HEK293T (cell line): ENCODE results near the gene FBXL13.

Experiments used
- CTCF ChIA-PET: fragments of 350-600 bp; formaldehyde crosslinking; extraction: SDS; loops from one replicate; lab custom pipeline; 2021; ENCODE audit warnings: antibody characterized with exemption, inconsistent platforms; lab: Yijun Ruan, JAX
- POLR2A ChIA-PET: fragments of 350-600 bp; formaldehyde crosslinking; extraction: SDS; loops from one replicate; lab custom pipeline; 2020; ENCODE audit warnings: antibody characterized with exemption, inconsistent platforms; lab: Yijun Ruan, JAX
- DNase-seq: peaks from one replicate; pipeline ENCODE4 v3.0.0; 2012; ENCODE audit warnings: mixed read lengths; ENCODE audit errors: extremely low spot score
- ARNT ChIP-seq: fragments of 450-650 bp; IDR thresholded peaks from 2 replicates; pipeline ENCODE4 v1.6.1; 2017; ENCODE audit warnings: mild to moderate bottlenecking
- BHLHE40 ChIP-seq: fragments of 450-650 bp; IDR thresholded peaks from 2 replicates; pipeline ENCODE4 v1.6.1; 2016; ENCODE audit warnings: mild to moderate bottlenecking, moderate library complexity, borderline replicate concordance
- CTBP1 ChIP-seq: fragments of 450-650 bp; IDR thresholded peaks from 2 replicates; pipeline ENCODE4 v1.6.1; 2016; ENCODE audit warnings: borderline replicate concordance
- ELF4 ChIP-seq: fragments of 450-650 bp; IDR thresholded peaks from 2 replicates; pipeline ENCODE4 v1.6.1; 2017; ENCODE audit warnings: antibody characterized with exemption
- FOXA1 ChIP-seq: fragments of 450-650 bp; IDR thresholded peaks from 2 replicates; pipeline ENCODE4 v1.6.1; 2016; ENCODE audit warnings: mild to moderate bottlenecking
- FOXK2 ChIP-seq: fragments of 450-650 bp; IDR thresholded peaks from 2 replicates; pipeline ENCODE4 v1.6.1; 2016; ENCODE audit warnings: mild to moderate bottlenecking
- FOXM1 ChIP-seq: fragments of 450-650 bp; IDR thresholded peaks from 2 replicates; pipeline ENCODE4 v1.6.1; 2017; ENCODE audit warnings: mild to moderate bottlenecking, borderline replicate concordance
- HDGF ChIP-seq: fragments of 450-650 bp; IDR thresholded peaks from 2 replicates; pipeline ENCODE4 v1.6.1; 2017; ENCODE audit warnings: antibody characterized with exemption, borderline replicate concordance
- L3MBTL2 ChIP-seq: fragments of 450-650 bp; conservative IDR thresholded peaks from 2 replicates; pipeline ENCODE4 v1.6.1; 2016; ENCODE audit warnings: mild to moderate bottlenecking
- LEF1 ChIP-seq: fragments of 450-650 bp; IDR thresholded peaks from 2 replicates; pipeline ENCODE4 v1.6.1; 2017; ENCODE audit warnings: mild to moderate bottlenecking, borderline replicate concordance
- NFRKB ChIP-seq: fragments of 450-650 bp; IDR thresholded peaks from 2 replicates; pipeline ENCODE4 v1.6.1; 2016; ENCODE audit warnings: mild to moderate bottlenecking, moderate library complexity
- PKNOX1 ChIP-seq: fragments of 450-650 bp; IDR thresholded peaks from 2 replicates; pipeline ENCODE4 v1.6.1; 2016
- SP1 ChIP-seq: fragments of 450-650 bp; IDR thresholded peaks from 2 replicates; pipeline ENCODE4 v1.6.1; 2017
- SUZ12 ChIP-seq: fragments of 450-650 bp; IDR thresholded peaks from 2 replicates; pipeline ENCODE4 v1.6.1; 2016; ENCODE audit warnings: mild to moderate bottlenecking
- TARDBP ChIP-seq: fragments of 450-650 bp; IDR thresholded peaks from 2 replicates; pipeline ENCODE4 v1.6.1; 2016
- ZNF384 ChIP-seq: fragments of 450-650 bp; IDR thresholded peaks from 2 replicates; pipeline ENCODE4 v1.6.1; 2016

FBXL13 gene

GRCh38 chr7:102849079-102849478 is 225.5 kb downstream of the FBXL13 start:
- no peak for TF ChIP-seq L3MBTL2
- TF ChIP-seq PKNOX1 = no peak
- no peak for TF ChIP-seq ELF4
- TF ChIP-seq ZNF384 = no peak
- TF ChIP-seq TARDBP = no peak
- no peak for TF ChIP-seq ARNT
- no peak for TF ChIP-seq SUZ12
- TF ChIP-seq LEF1 = no peak
- ChIA-PET POLR2A (no interaction called here), CTCF (no interaction called here)
- DNase-seq = no peak

DNA sequence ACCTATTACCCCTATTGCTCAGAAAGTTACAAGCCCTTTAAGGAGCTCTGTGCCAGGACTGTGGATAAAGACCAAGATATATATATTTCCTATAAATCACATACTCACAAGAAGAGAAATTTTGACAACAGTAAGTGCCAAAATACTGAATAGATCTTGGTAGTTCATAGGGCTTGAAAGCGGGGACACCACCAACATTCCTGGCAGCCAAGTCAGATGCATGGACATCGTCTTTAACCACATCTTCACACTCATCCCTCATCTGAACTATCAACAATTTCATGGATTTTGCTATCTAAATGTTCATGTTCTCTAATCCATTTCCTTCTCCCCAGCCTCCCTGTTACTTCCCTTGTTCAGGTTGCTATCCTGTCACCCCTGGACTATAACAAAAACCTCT is 229.2 kb downstream of the FBXL13 start:
- TF ChIP-seq FOXA1 = no peak
- no peak for TF ChIP-seq PKNOX1
- no peak for TF ChIP-seq HDGF
- TF ChIP-seq SUZ12 = no peak
- no peak for TF ChIP-seq BHLHE40
- no peak for TF ChIP-seq SP1
- no peak for TF ChIP-seq LEF1
- no peak for TF ChIP-seq ZNF384
- TF ChIP-seq ELF4 = no peak
- no peak for TF ChIP-seq TARDBP
- no peak for TF ChIP-seq L3MBTL2
- no peak for TF ChIP-seq FOXK2
- TF ChIP-seq CTBP1 = no peak
- TF ChIP-seq ARNT = no peak
- CTCF ChIA-PET = no interaction called here
- DNase-seq = no peak
- POLR2A ChIA-PET = no interaction called here

GRCh38 chr7:102843850-102844249 is 230.7 kb downstream of the FBXL13 start:
- ChIA-PET POLR2A (no interaction called here), CTCF (interaction anchor here (0.5 to 0.6 kb wide), 2 partner anchors 85 to 218 kb away, joined by 4 to 6 read pairs; no protein-coding TSS in a partner anchor)
- DNase-seq = no peak
- no peak for TF ChIP-seq ELF4
- no peak for TF ChIP-seq CTBP1
- no peak for TF ChIP-seq L3MBTL2
- TF ChIP-seq BHLHE40 = no peak
- TF ChIP-seq FOXA1 = no peak
- TF ChIP-seq HDGF = no peak
- TF ChIP-seq ARNT = no peak
- TF ChIP-seq LEF1 = no peak
- no peak for TF ChIP-seq SP1
- TF ChIP-seq TARDBP = no peak
- TF ChIP-seq FOXK2 = no peak
- no peak for TF ChIP-seq FOXM1
- TF ChIP-seq ZNF384 = no peak
- no peak for TF ChIP-seq NFRKB
- TF ChIP-seq SUZ12 = no peak
- no peak for TF ChIP-seq PKNOX1

DNA sequence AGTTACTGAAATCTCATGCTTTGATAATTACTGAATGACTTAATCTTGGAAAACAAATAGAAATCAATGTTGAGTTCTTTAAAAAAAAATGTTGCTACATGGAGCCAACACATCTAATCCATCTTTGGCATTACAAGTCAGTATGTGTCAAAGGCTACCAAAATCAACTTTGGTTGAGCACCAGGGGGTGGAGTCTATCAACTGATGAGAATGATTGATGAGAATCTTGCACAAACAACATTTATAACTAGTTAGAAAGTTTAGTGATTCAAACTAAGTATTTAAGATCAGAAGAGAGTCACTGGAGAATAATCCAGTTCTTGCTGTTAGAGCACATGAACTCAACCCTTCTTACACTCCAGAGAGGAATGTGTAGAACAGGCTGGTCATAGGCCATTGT is 232.3 kb downstream of the FBXL13 start:
- TF ChIP-seq BHLHE40 (no peak), HDGF (no peak), FOXM1 (no peak), FOXA1 (no peak), ELF4 (no peak), LEF1 (no peak), ARNT (no peak), PKNOX1 (no peak), FOXK2 (no peak), SUZ12 (no peak)
- no peak for DNase-seq
- POLR2A ChIA-PET = no interaction called here
- CTCF ChIA-PET = no interaction called here

DNA sequence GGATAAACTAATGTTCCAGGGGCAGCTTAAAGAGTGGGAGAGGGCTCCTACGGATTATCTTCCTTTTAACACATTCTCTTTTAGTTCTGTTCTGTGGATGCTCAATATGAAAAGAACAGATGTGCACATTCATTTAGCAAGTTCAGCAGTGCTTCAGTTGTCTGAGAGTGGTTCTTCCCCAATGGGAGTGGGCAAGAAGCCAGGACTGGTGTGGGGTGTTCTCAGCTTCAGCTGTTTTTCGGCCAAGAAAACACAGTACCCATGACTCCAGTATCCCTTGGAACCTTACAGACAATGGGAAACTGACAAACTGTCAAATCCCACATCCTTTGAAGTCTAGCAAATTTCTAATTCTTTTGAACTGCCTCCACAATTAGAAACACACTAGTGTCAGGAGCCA is 233.3 kb downstream of the FBXL13 start:
- POLR2A ChIA-PET = no interaction called here
- TF ChIP-seq SP1 (no peak), ARNT (no peak), L3MBTL2 (no peak), HDGF (no peak), FOXK2 (no peak), NFRKB (no peak), ZNF384 (no peak), ELF4 (no peak), FOXA1 (no peak), TARDBP (no peak), PKNOX1 (no peak), LEF1 (no peak), FOXM1 (no peak), BHLHE40 (no peak), CTBP1 (no peak), SUZ12 (no peak)
- CTCF ChIA-PET = no interaction called here
- DNase-seq = no peak
